ENCODE data around the gene QKI. TPM values are rescaled to one million over a fixed set of nuclear protein-coding genes. Genes with fewer than 3 reads are reported as not detected.
"Not testable (repeated sequence)": the region's sequence is repeated elsewhere in the genome, so short reads cannot be mapped to it uniquely, and the experiment has no call there.

The QKI gene
- total RNA-seq, 1 donor: 212 TPM

DNA sequence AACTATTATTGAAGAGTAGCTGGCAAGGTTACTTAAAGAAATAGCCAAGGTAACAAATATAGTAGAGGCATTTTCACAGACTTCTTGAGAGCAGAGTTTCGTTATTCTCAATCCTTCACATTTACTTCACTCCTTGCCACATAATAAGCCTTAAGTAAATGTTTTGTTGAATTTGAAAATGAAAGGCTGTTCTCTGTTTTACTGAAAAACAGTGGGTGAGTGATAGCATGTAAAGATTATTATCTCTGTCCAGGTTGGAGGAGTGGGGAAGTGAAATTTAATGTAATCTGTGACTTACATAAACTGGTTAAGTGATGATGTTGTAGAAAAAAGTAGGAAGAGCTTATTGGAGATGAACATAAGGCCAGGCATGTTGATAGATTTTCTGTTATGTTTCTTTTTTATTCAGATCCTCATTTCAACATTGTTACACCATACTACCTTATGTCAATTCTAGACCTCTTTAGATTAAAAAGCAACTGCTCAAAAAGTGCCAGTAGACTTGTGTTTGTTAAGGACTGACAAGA, 55.0 kb downstream of the QKI start:
- DNase-seq (ENCODE audit: insufficient read length, low spot score, missing footprints): no peak
- TF ChIP-seq, protein P1, sequence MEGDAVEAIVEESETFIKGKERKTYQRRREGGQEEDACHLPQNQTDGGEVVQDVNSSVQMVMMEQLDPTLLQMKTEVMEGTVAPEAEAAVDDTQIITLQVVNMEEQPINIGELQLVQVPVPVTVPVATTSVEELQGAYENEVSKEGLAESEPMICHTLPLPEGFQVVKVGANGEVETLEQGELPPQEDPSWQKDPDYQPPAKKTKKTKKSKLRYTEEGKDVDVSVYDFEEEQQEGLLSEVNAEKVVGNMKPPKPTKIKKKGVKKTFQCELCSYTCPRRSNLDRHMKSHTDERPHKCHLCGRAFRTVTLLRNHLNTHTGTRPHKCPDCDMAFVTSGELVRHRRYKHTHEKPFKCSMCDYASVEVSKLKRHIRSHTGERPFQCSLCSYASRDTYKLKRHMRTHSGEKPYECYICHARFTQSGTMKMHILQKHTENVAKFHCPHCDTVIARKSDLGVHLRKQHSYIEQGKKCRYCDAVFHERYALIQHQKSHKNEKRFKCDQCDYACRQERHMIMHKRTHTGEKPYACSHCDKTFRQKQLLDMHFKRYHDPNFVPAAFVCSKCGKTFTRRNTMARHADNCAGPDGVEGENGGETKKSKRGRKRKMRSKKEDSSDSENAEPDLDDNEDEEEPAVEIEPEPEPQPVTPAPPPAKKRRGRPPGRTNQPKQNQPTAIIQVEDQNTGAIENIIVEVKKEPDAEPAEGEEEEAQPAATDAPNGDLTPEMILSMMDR (IDR thresholded peaks at IDR 0.05; ENCODE audit: extremely low read depth, low read depth, low read length): no peak
- H3K4me3 ChIP-seq (ENCODE audit: insufficient read depth, low read length): no peak overlapping the region
- no peak overlapping the region for H2AFZ ChIP-seq (ENCODE audit: low read length)
- no peaks in the 10 kb centered on the region for H3K9me3 ChIP-seq (ENCODE audit: low read depth, low read length)
- no peaks in the 10 kb centered on the region for H3K4me1 ChIP-seq (ENCODE audit: insufficient read depth, low read length)
- H3K27me3 ChIP-seq (ENCODE audit: insufficient read depth, low read length): no peaks in the 10 kb centered on the region
- H4K20me1 ChIP-seq (ENCODE audit: insufficient read depth, low read length): peaks cover 8% of the 10 kb centered on the region
- no peak overlapping the region for H3K4me2 ChIP-seq (ENCODE audit: insufficient read depth, low read length)
- H3K36me3 ChIP-seq (ENCODE audit: insufficient read depth, low read length): peaks cover 4% of the 10 kb centered on the region
- H3K79me2 ChIP-seq (ENCODE audit: insufficient read depth, low read length): peaks cover 99% of the 10 kb centered on the region
- no peak overlapping the region for H3K27ac ChIP-seq (ENCODE audit: low read depth, low read length)

GRCh38 chr6:163470611-163471010, 56.1 kb downstream of the QKI start:
- no peak overlapping the region for H2AFZ ChIP-seq (ENCODE audit: low read length)
- no peak overlapping the region for H3K4me3 ChIP-seq (ENCODE audit: insufficient read depth, low read length)
- H3K4me2 ChIP-seq (ENCODE audit: insufficient read depth, low read length): no peak overlapping the region
- peaks cover 99% of the 10 kb centered on the region for H3K79me2 ChIP-seq (ENCODE audit: insufficient read depth, low read length)
- H3K27ac ChIP-seq (ENCODE audit: low read depth, low read length): no peak overlapping the region
- H3K36me3 ChIP-seq (ENCODE audit: insufficient read depth, low read length): peaks cover 4% of the 10 kb centered on the region
- TF ChIP-seq, protein P1 (IDR thresholded peaks at IDR 0.05; ENCODE audit: extremely low read depth, low read depth, low read length): no peak
- H3K9me3 ChIP-seq (ENCODE audit: low read depth, low read length): no peaks in the 10 kb centered on the region
- peaks cover 11% of the 10 kb centered on the region for H4K20me1 ChIP-seq (ENCODE audit: insufficient read depth, low read length)
- H3K27me3 ChIP-seq (ENCODE audit: insufficient read depth, low read length): no peaks in the 10 kb centered on the region
- DNase-seq (ENCODE audit: insufficient read length, low spot score, missing footprints): no peak
- H3K4me1 ChIP-seq (ENCODE audit: insufficient read depth, low read length): no peaks in the 10 kb centered on the region

GRCh38 chr6:163474581-163474980, 60.1 kb downstream of the QKI start:
- H3K27ac ChIP-seq (ENCODE audit: low read depth, low read length): no peak overlapping the region
- H3K36me3 ChIP-seq (ENCODE audit: insufficient read depth, low read length): peaks cover 4% of the 10 kb centered on the region
- H3K79me2 ChIP-seq (ENCODE audit: insufficient read depth, low read length): peaks cover 95% of the 10 kb centered on the region
- H3K27me3 ChIP-seq (ENCODE audit: insufficient read depth, low read length): no peaks in the 10 kb centered on the region
- DNase-seq (ENCODE audit: insufficient read length, low spot score, missing footprints): no peak
- no peak overlapping the region for H2AFZ ChIP-seq (ENCODE audit: low read length)
- H3K4me1 ChIP-seq (ENCODE audit: insufficient read depth, low read length): no peaks in the 10 kb centered on the region
- TF ChIP-seq, protein P1 (IDR thresholded peaks at IDR 0.05; ENCODE audit: extremely low read depth, low read depth, low read length): no peak
- no peaks in the 10 kb centered on the region for H3K9me3 ChIP-seq (ENCODE audit: low read depth, low read length)
- no peak overlapping the region for H3K4me3 ChIP-seq (ENCODE audit: insufficient read depth, low read length)
- H3K4me2 ChIP-seq (ENCODE audit: insufficient read depth, low read length): no peak overlapping the region
- peaks cover 11% of the 10 kb centered on the region for H4K20me1 ChIP-seq (ENCODE audit: insufficient read depth, low read length)

GRCh38 chr6:163476946-163477345, 62.4 kb downstream of the QKI start:
- not testable (repeated sequence) for H3K36me3 ChIP-seq (ENCODE audit: insufficient read depth, low read length); H3K27ac ChIP-seq (ENCODE audit: low read depth, low read length); H3K4me1 ChIP-seq (ENCODE audit: insufficient read depth, low read length)

More at GRCh38 chr6:163476946-163477345, 62.4 kb downstream of the QKI start:
- Histone ChIP-seq H4K20me1 (ENCODE audit: insufficient read depth, low read length) (peaks cover 15% of the 10 kb centered on the region), H3K79me2 (ENCODE audit: insufficient read depth, low read length) (peaks cover 93% of the 10 kb centered on the region)
- H3K27me3 ChIP-seq (ENCODE audit: insufficient read depth, low read length); H3K9me3 ChIP-seq (ENCODE audit: low read depth, low read length); H3K4me2 ChIP-seq (ENCODE audit: insufficient read depth, low read length); H3K4me3 ChIP-seq (ENCODE audit: insufficient read depth, low read length); DNase-seq (ENCODE audit: insufficient read length, low spot score, missing footprints); H2AFZ ChIP-seq (ENCODE audit: low read length): not testable (repeated sequence)
